Fibroblast of peridontal ligament (primary cell): ENCODE results near the gene ETV5.
"Not testable (repeated sequence)": the region's sequence is repeated elsewhere in the genome, so short reads cannot be mapped to it uniquely, and the experiment has no call there.

ENCODE experiments used
- DNase-seq: peaks from one replicate; pipeline ENCODE4 v3.0.0-alpha.2; 2010; ENCODE audit errors: extremely low read depth

ETV5 gene

GRCh38 chr3:186067360-186068242, 41.3 kb downstream of the ETV5 start:
- peak; percentile 31 for DNase-seq

- no peak for DNase-seq
These were observed 48.7 kb downstream of the ETV5 start for GRCh38 chr3:186060222-186060621.

GRCh38 chr3:186059192-186059591, 49.7 kb downstream of the ETV5 start:
- no peak for DNase-seq

GRCh38 chr3:186058225-186058624, 50.7 kb downstream of the ETV5 start:
- no peak for DNase-seq

- peak; percentile 96 for DNase-seq
These were observed 51.3 kb downstream of the ETV5 start for GRCh38 chr3:186057594-186057993.

GRCh38 chr3:186054792-186055352, 54.0 kb downstream of the ETV5 start:
- DNase-seq: no peak

- DNase-seq: peak; percentile 54
These were observed 54.7 kb downstream of the ETV5 start for GRCh38 chr3:186053954-186054791.

GRCh38 chr3:186052096-186052840, 56.6 kb downstream of the ETV5 start:
- DNase-seq: no peak

- DNase-seq: no peak
These were observed 59.9 kb downstream of the ETV5 start for GRCh38 chr3:186049001-186049400.

GRCh38 chr3:186048119-186048518, 60.8 kb downstream of the ETV5 start:
- no peak for DNase-seq

- DNase-seq: no peak
These were observed 62.1 kb downstream of the ETV5 start for GRCh38 chr3:186046838-186047237.

- DNase-seq: no peak
These were observed 63.9 kb downstream of the ETV5 start for GRCh38 chr3:186044968-186045367.

- DNase-seq: no peak
These were observed 64.5 kb downstream of the ETV5 start for GRCh38 chr3:186044427-186044826.

- peak; percentile 47 for DNase-seq
These were observed 66.2 kb downstream of the ETV5 start for GRCh38 chr3:186042521-186043202.

- DNase-seq: no peak
These were observed 66.9 kb downstream of the ETV5 start for GRCh38 chr3:186042036-186042435.

GRCh38 chr3:186038360-186038759, 70.5 kb downstream of the ETV5 start:
- no peak for DNase-seq

GRCh38 chr3:186035277-186035676, 73.6 kb downstream of the ETV5 start:
- DNase-seq: peak; percentile 20

GRCh38 chr3:186032321-186032720, 76.6 kb downstream of the ETV5 start:
- DNase-seq: no peak

GRCh38 chr3:186025993-186026392, 82.9 kb downstream of the ETV5 start:
- not testable (repeated sequence) for DNase-seq

- peak; percentile 30 for DNase-seq
These were observed 83.7 kb downstream of the ETV5 start for GRCh38 chr3:186025161-186025560.

GRCh38 chr3:186024210-186024609, 84.7 kb downstream of the ETV5 start:
- peak; percentile 74 for DNase-seq
